SK-N-DZ (cell line): ENCODE measurements around the gene GTPBP6.
"Not testable (repeated sequence)": the region's sequence is repeated elsewhere in the genome, so short reads cannot be mapped to it uniquely, and the experiment has no call there.

Source experiments
- DNase-seq: peaks from one replicate; pipeline ENCODE4 v3.0.0-alpha.2; 2015; ENCODE audit warnings: low spot score

The GTPBP6 gene

GRCh38 chrX:264634-265455 lies 53.8 kb downstream of the GTPBP6 start:
- DNase-seq = no peak

- not testable (repeated sequence) for DNase-seq
Measured at GRCh38 chrX:264006-264405, 54.6 kb downstream of the GTPBP6 start.

- no peak for DNase-seq
Measured at GRCh38 chrX:262381-262909, 56.2 kb downstream of the GTPBP6 start.

GRCh38 chrX:261919-262352 lies 56.7 kb downstream of the GTPBP6 start:
- no peak for DNase-seq

GRCh38 chrX:261167-261918 lies 57.3 kb downstream of the GTPBP6 start:
- peak; percentile 81 for DNase-seq

DNA sequence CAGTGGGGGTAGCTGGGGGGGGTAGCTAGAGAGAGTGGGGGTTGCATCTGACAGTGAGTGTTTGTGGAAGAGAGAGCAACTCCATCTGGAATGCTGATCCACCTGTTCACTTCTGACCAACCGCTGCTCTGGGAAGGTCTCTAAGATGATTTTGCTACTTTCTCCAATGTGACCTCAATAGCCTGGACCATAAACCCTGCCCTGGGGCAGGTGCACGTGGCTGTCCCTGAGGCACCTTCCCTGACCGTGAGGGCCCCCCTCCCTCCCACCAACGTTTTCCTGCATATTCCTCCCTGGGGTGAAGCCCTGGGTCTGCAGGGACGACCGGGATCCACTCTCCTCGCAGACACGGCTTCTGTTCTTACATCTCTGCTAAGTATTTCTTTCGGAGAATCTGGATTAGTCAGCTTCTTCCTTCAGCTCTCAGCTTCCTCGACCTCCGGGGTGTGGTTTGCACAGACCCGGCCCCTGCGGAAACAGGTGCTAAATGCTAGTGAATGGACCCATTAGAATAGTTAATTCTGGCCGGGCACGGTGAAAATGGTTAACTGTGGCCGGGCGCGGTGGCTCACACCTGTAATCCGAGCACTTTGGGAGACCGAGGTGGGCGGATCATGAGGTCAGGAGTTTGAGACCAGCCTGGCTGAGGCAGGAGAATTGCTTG lies 58.8 kb downstream of the GTPBP6 start:
- no peak for DNase-seq

DNA sequence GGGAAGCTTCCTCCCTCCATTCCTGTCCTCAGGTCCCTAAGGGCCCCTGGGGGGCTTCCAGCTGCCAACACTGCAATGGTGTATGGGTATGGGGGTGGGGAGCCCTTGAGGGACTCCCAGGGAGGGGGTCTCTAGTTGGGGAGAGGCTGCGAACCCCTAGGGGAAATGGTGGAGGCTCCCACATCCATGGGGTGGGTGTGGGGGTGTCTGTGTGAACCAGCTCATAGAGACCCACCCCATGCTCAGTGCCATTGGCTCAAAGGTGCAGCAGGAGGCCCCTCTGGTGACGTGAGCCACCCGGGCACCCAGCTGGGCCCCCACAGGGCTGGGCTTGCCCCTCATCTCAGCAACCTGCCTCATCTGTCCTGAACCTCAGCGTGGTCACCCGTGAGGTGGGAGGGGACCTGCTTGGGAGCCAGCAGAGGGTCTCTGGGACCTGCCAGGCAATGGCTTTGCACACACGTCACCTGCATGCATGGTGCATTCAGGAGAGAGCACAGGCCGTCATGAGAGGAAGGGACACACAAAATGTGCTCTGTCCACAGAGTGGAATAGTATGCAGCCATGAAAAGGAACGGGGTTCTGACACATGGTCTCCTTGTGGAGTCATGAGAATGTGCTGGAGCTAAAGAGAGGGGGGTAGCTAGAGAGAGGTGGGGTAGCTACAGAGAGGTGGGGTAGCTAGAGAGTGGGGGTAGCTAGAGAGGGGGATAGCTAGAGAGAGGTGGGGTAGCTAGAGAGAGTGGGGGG lies 60.1 kb downstream of the GTPBP6 start:
- DNase-seq = no peak

DNA sequence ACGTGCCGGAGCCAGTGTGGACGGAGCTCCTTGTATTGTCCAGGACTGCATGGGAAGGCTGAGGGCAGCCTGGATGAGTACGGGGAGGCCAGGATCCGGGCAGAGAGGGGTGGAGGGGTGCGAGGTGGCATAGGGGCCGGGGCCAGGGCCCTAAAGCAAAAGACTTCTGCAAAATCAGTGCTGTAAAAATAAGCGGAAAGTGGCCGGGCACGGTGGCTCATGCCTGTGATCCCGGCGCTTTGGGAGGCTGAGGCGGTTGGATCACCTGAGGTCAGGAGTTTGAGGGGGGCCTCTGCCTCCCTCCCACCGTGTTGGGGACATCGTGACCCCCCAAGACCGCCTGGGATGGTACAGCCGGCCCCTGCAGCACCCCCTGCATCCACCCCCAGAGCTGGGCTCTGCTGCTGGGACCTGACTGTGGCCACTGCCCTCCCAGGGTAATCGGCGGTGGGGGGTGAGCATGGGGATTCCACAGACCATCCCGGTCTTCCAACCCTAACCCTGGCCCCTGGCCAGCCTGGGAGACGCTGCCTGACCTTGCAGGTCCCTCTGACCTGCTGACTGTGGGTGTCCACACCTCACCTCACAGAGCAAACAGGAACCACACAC lies 60.8 kb downstream of the GTPBP6 start:
- DNase-seq = no peak

GRCh38 chrX:257054-257453 lies 61.5 kb downstream of the GTPBP6 start:
- DNase-seq = not testable (repeated sequence)

GRCh38 chrX:255923-256331 lies 62.7 kb downstream of the GTPBP6 start:
- DNase-seq = no peak
